Lung microvascular endothelial cell (primary cell): Measurements from ENCODE around the gene CTSD. TPM values are rescaled to one million over a fixed set of nuclear protein-coding genes. Genes with fewer than 3 reads are reported as not detected.

Source experiments
- total RNA-seq: library from RNA; depleted of rRNA; stranded (reverse); fragments of >200 nt; gene quantifications from 2 replicates; pipeline ENCODE4 v1.2.1, GENCODE V29; 2014

CTSD gene
- total RNA-seq, 1 donor from 2014 or later = 532 TPM

Other genes starting within 250 kb of the CTSD start
- gene DUSP8, start 191.7 kb downstream of the CTSD start, total RNA-seq = 0.22 and 0.40 TPM in 2 replicates
- not detected in 2 replicates for gene KRTAP5-1, start 178.6 kb downstream of the CTSD start, total RNA-seq
- not detected in 2 replicates for gene KRTAP5-2, start 165.6 kb downstream of the CTSD start, total RNA-seq
- gene KRTAP5-3, start 155.5 kb downstream of the CTSD start, total RNA-seq = not detected in 2 replicates
- not detected in 2 replicates for gene KRTAP5-4, start 141.8 kb downstream of the CTSD start, total RNA-seq
- not detected in 2 replicates for gene KRTAP5-5, start 134.2 kb downstream of the CTSD start, total RNA-seq
- gene KRTAP5-6, start 66.7 kb downstream of the CTSD start, total RNA-seq = not detected in 2 replicates
- 0.44 and 1.2 TPM in 2 replicates for gene IFITM10, start 13.3 kb downstream of the CTSD start, total RNA-seq
- gene SYT8, start 71.1 kb upstream of the CTSD start, total RNA-seq = not detected in 2 replicates
- not detected in 2 replicates for gene TNNI2, start 75.1 kb upstream of the CTSD start, total RNA-seq
- under 0.01 TPM in 1 of 2 replicates, not detected in the other for gene LSP1, start 89.2 kb upstream of the CTSD start, total RNA-seq
- not detected in 2 replicates for gene PRR33, start 128.0 kb upstream of the CTSD start, total RNA-seq
- not detected in 2 replicates for gene TNNT3, start 155.8 kb upstream of the CTSD start, total RNA-seq
- gene MRPL23, start 183.4 kb upstream of the CTSD start, total RNA-seq = 58.0 and 77.6 TPM in 2 replicates
- 20.0 and 53.6 TPM in 2 replicates for gene H19, start 233.9 kb upstream of the CTSD start, total RNA-seq